ENCODE measurements around the gene NEURL4. TPM values are rescaled to one million over a fixed set of nuclear protein-coding genes. Genes with fewer than 3 reads are reported as not detected.

Gene NEURL4
- total and polyA plus RNA-seq, 2 donors (not counting 1 experiment from before 2014, with no cell fraction given) = 54.6 to 85.2 TPM

- no peaks in the 10 kb centered on the region for H3K27me3 Mint-ChIP-seq
- Histone ChIP-seq H3K27me3 (replicated peaks in 1 of 4; ENCODE audit: control extremely low read depth in 1 of 4, control insufficient read depth in 3 of 4, insufficient read depth in 4 of 4, low read length in 3 of 4) (no peaks in the 10 kb centered on the region), H3K36me3 (replicated peaks in 1 of 2; ENCODE audit: control extremely low read depth in 1 of 2, control insufficient read depth in 1 of 2, extremely low read depth in 1 of 2, insufficient read depth in 2 of 2, low read length in 1 of 2) (peaks cover 5 to 67% of the 10 kb centered on the region in 2 experiments), H3K9ac (ENCODE audit: low read length) (no peak overlapping the region), H3K79me2 (ENCODE audit: control insufficient read depth, insufficient read depth, low read length) (peaks cover 37% of the 10 kb centered on the region), H3K4me3 (ENCODE audit: control extremely low read depth in 1 of 5, extremely low read depth in 1 of 5, insufficient read depth in 1 of 5, low read depth in 2 of 5, low read length in 4 of 5) (no peak overlapping the region), H3K4me1 (ENCODE audit: control insufficient read depth in 2 of 2, insufficient read depth in 2 of 2, low read length in 2 of 2) (peaks cover 17 to 28% of the 10 kb centered on the region in 2 donors), H4K20me1 (ENCODE audit: control insufficient read depth, insufficient read depth, low read length, poor library complexity, severe bottlenecking) (peaks cover 26% of the 10 kb centered on the region), H3K4me2 (replicated peaks; ENCODE audit: low read depth, low read length, poor library complexity, severe bottlenecking) (no peak overlapping the region), H2AFZ (ENCODE audit: insufficient read depth, low read depth, low read length, poor library complexity, severe bottlenecking) (no peak overlapping the region), H3K27ac (ENCODE audit: low read length in 2 of 2) (no peak overlapping the region), H3K9me3 (ENCODE audit: control extremely low read depth in 1 of 3, control insufficient read depth in 2 of 3, insufficient read depth in 1 of 3, low read length in 2 of 3) (no peaks in the 10 kb centered on the region)
- H3K4me3 Mint-ChIP-seq = peak overlapping the region; percentile 64
- no peak for TF ChIP-seq EZH2 (IDR thresholded peaks at IDR 0.05; ENCODE audit: borderline replicate concordance, insufficient read depth, low read depth, low read length, poor library complexity, severe bottlenecking)
- no peak for TF ChIP-seq CTCF (IDR thresholded peaks at IDR 0.05)
- 94% methylated on average over 11 of the region's 16 CpGs for WGBS (ENCODE audit: insufficient coverage)
- ChIA-PET CTCF (interaction anchor here (2.2 kb wide), 1 partner anchor 19 kb away, joined by 5 read pairs; the partner anchor contains the start of gene ACAP1), POLR2A (interaction anchor here (1.3 kb wide), 1 partner anchor 9 kb away, joined by 4 read pairs; no protein-coding TSS in a partner anchor)
- peaks cover 37% of the 10 kb centered on the region for H3K4me1 Mint-ChIP-seq
- no peak for DNase-seq
- ATAC-seq (ENCODE audit: low read depth) = no peak
- H3K27ac Mint-ChIP-seq = peak overlapping the region; percentile 59
- H3K9me3 Mint-ChIP-seq (ENCODE audit: insufficient read depth) = no peaks in the 10 kb centered on the region
- intact Hi-C loops (cut with micrococcal nuclease) = no loop called here
Measured at GRCh38 chr17:7317161-7317803, 11.9 kb downstream of the NEURL4 start.

Measured in B cell (primary cell).